SK-N-MC (cell line): ENCODE measurements around the gene DAPK1.

Experiments used
- EZH2 ChIP-seq: fragments of 200-600 bp; sonication (generic); IDR thresholded peaks from one replicate; pipeline ENCODE4 v1.6.1; 2017; ENCODE audit warnings: antibody characterized with exemption
- FOXP2 ChIP-seq: optimal IDR thresholded peaks from 2 replicates; pipeline ENCODE3; 2011; ENCODE audit warnings: mild to moderate bottlenecking, moderate library complexity; ENCODE audit not compliant: insufficient read depth; ENCODE audit errors: extremely low read length, control extremely low read depth
- POLR2AphosphoS5 ChIP-seq: IDR thresholded peaks from 2 replicates; pipeline ENCODE4 v1.6.1; 2012; ENCODE audit warnings: mild to moderate bottlenecking, low read depth, low read length, borderline replicate concordance

DNA sequence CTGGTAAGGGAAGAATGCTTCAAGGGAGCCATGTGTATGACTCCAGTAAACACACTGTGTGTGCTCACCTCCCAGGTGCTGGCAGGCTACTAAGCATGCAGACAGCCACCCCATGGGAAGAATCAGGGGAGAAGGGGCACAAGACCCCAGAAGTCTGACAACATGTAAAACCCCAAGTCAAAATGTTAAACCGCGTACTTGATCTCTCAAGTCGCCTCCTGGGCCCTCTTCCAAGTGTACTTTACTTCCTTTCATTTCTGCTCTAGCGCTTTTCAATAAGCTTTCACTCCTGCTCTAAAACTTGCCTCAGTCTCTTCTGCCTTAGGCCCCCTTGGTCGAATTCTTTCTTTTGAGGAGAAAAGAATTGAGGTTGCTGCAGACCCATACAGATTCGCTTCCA, 31.3 kb downstream of the DAPK1 start:
- no peak for TF ChIP-seq POLR2AphosphoS5
- TF ChIP-seq EZH2, result no peak
- TF ChIP-seq FOXP2, result no peak
